Activated CD4-positive, alpha-beta T cell treated with anti-CD3 and anti-CD28 coated beads, Interleukin-2, amount 50 U/mL, for 48 hours (primary cell): ENCODE results near the gene IQGAP2.
A peak's percentile ranks its signal among the peaks of the same experiment; 100 is the strongest.
"Not testable (repeated sequence)": the region's sequence is repeated elsewhere in the genome, so short reads cannot be mapped to it uniquely, and the experiment has no call there.

ENCODE experiments used
- DNase-seq, 2 experiments: peaks; one replicate each; pipeline ENCODE4 v3.0.0-alpha.2; 2020

The IQGAP2 gene

DNA sequence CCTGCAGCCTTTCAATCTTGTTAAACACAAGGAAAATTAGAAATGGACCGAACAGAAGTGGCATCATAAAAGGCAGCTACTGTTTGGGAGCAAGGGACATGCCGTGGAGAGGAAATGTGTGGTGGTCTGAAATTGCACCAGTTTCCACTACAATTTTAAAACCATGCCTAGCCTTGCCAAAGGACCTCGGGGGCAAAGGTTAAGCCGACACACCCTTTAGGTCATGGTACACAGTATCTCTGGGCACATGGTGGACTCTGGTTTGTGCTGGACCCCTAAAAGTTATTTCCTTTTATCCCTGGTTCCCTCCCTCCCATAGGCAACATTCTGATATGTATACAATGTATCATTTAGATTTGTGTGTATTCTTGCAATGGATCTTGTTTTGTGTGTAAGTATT, 142.1 kb downstream of the IQGAP2 start:
- DNase-seq: no peak

- DNase-seq: no peak
Observed at GRCh38 chr5:76546497-76547102, 143.5 kb downstream of the IQGAP2 start.

GRCh38 chr5:76547242-76547890, 144.3 kb downstream of the IQGAP2 start:
- DNase-seq: peak; percentile 26 to 35

GRCh38 chr5:76547891-76548524, 144.9 kb downstream of the IQGAP2 start:
- no peak for DNase-seq

GRCh38 chr5:76548525-76549229, 145.6 kb downstream of the IQGAP2 start:
- DNase-seq: no peak

- DNase-seq: not testable (repeated sequence)
Observed at GRCh38 chr5:76550881-76551280, 147.8 kb downstream of the IQGAP2 start.

DNA sequence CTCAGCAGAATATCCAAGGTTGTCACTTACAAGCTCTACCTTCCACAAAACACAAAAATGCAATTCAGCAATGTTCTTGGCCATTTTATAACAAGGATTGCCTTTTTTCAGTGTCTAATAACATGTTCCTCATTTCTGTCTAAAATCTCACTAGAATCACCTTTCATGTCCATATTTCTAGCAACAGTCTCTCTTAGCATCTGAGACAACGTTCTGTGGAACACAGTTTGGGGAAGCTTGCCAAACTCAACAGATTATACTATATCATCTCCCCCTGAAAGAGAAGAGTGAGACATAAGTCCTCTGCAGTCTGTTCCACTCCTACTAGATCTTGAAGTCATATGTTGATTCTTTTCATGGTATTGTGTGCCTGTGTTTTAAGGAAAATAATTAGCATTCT, 149.5 kb downstream of the IQGAP2 start:
- DNase-seq: no peak

GRCh38 chr5:76553251-76553650, 150.2 kb downstream of the IQGAP2 start:
- DNase-seq: no peak

DNA sequence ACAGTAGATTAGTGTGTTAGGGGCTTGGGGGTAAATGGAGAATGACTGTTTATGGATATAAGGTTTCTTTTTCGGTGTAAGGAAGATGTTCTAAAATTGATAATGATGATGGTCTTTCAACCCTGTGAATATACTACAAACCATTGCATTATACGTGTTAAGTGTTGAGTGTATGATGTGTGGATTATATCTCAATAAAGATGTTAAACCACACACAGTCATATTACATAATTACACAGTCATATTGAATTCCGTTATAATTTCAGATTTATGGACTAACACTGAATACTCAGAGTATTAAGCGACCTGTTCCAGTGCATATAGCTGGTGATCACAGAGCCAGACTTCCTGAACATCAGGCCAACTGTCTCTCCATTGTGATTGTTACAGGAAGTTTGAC, 152.0 kb downstream of the IQGAP2 start:
- DNase-seq: no peak

GRCh38 chr5:76555717-76556116, 152.6 kb downstream of the IQGAP2 start:
- no peak for DNase-seq

GRCh38 chr5:76556511-76557221, 153.6 kb downstream of the IQGAP2 start:
- no peak for DNase-seq

DNA sequence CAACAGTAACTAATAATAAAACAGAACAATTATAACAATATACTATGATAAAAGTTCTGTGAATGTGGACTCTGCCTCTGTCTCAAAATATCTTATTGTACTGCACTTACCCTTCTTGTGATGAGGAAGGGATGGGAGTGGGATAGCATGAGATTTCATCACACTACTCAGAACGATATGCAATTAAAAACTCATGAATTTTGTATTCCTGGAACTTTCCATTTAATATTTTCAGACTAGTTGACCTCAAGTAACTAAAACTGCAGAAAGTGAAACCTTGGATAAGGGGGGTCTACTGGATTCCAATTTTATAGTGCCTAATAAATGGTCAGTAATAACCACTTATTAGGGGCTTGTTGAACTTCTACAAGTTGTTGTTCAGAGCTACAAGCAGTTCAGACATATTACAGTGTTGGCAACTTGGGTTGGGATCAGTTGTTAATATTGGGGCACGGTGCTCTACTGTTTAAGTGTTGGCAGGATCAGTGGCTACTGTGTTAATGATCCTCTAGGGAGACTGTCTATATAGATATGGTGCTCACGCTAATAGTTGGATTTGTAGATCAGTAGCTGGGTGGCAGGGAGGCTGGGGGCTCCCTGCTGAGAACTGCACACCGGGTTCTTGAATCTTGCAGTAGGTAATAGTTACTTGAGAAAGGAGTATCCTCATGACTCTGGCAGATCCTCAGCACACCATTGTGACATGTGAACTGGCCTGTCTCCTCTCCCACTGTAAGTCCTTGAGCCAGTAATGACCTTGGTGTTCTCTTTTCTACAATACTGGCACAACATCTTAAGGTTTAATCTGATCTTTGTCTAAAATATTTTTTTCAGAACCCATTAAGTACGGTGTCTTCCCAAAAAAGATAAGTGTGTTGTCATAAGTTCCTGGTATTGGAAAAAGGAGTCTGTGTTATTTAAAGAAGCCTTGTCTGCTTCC, 158.1 kb downstream of the IQGAP2 start:
- DNase-seq: no peak

- DNase-seq: no peak
Observed at GRCh38 chr5:76561959-76562358, 158.9 kb downstream of the IQGAP2 start.

- DNase-seq: no peak
Observed at GRCh38 chr5:76565009-76565408, 161.9 kb downstream of the IQGAP2 start.

- DNase-seq: no peak
Observed at GRCh38 chr5:76570153-76570552, 167.1 kb downstream of the IQGAP2 start.

DNA sequence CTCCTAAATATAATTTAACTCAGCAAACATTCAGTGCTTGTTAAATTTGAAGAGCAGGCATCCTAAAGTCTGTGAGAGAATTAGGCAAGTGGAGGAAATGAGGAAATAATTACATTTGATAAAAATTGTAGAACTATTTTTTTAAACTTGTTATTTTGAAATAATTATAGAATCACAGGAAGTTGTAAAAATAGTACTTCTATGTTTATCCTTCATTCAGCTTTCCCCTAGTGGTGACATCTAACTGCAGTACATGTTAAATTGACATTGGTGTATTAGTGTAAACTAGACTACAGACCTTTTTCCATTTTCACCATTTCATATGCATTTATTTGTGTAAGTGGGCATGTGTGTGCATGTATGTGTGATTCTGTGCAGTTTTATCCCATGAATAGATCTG, 168.5 kb downstream of the IQGAP2 start:
- DNase-seq: no peak

DNA sequence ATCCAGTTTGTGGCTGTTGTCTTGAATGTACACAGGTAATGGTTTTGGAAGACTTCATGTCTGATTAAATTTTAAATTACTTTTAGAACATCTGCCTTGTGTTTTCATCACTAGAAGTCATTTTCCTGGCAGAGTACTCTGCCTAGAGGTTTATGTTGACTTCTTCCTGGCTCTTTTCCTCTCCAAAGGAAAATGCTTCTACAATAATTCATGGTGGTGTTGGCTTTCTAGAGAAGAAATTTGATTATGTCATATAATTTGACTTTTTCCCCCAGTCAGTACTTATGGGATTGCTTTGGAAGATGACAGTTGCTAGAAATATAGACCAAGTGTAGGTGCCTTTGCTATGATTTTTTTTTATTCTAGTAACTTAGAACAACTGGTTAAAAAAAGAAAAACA, 173.4 kb downstream of the IQGAP2 start:
- no peak for DNase-seq

DNA sequence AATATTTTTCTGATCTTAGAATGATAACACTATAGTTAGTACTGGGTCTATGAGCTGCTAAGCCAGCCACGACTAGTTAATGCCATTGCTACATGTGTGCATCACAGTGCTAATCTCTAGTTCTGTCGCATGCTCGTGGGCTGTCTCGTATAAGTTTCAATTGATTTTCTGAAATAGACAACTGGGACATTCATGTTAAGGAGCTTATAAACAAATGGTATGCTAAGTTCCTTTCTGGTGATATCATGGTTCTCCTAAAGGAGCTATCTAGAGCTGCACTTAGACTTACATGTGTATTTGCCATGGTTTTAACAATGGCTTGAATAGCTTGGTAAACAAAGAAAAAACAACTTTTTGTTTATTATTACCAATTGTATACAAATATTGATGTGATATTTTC, 173.9 kb downstream of the IQGAP2 start:
- DNase-seq: no peak

GRCh38 chr5:76579166-76579937, 176.3 kb downstream of the IQGAP2 start:
- no peak for DNase-seq

DNA sequence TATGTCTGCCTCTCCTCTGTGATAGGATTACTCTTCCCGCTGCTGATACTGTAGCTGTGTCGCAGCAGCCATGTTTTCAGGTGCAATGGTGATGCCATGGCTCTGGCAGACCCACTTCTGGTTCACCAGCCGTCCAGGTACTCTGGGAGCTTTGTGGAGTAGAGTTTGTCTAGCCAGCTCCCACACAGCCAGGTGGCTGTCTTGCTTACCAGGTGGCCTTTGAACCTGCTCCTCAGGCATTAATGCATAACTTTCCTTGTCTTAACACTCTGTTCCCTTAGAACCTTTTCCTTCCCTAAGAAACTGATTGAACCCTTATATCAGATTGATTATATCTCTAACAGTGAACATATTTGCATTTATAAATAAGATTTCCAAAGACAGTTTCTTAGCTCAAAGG, 177.9 kb downstream of the IQGAP2 start:
- DNase-seq: no peak
